ENCODE measurements around the gene HOXD3.

Gene HOXD3

GRCh38 chr2:176149481-176149938 lies 7.6 kb upstream of the HOXD3 start:
- ATAC-seq (ENCODE audit: insufficient read depth, low read depth) (no peak), DNase-seq (no peak)
- no peak overlapping the region for H2AFZ ChIP-seq (ENCODE audit: low read depth, low read length)
- no peak overlapping the region for H3K27ac ChIP-seq (ENCODE audit: low read length)
- no peaks in the 10 kb centered on the region for H3K9me3 ChIP-seq (ENCODE audit: insufficient read depth, low read length, severe bottlenecking)
- H3K27me3 ChIP-seq (ENCODE audit: insufficient read depth, low read length, poor library complexity) = no peaks in the 10 kb centered on the region
- TF ChIP-seq CTCF (IDR thresholded peaks at IDR 0.05; ENCODE audit: borderline replicate concordance, extremely low read depth, low read length, poor library complexity, severe bottlenecking) = no peak
- no peak for TF ChIP-seq EZH2 (IDR thresholded peaks at IDR 0.05; ENCODE audit: borderline replicate concordance, low read depth, low read length, severe bottlenecking)
- no peak overlapping the region for H3K9ac ChIP-seq (ENCODE audit: low read depth, low read length)
- H3K36me3 ChIP-seq (ENCODE audit: insufficient read depth, low read length) = no peaks in the 10 kb centered on the region
- no peaks in the 10 kb centered on the region for H4K20me1 ChIP-seq (ENCODE audit: insufficient read depth, low read length)
- no peak overlapping the region for H3K4me3 ChIP-seq (ENCODE audit: low read depth in 1 of 2, low read length in 2 of 2)
- H3K79me2 ChIP-seq (ENCODE audit: insufficient read depth, low read length) = no peaks in the 10 kb centered on the region
- H3K4me2 ChIP-seq (ENCODE audit: insufficient read depth, low read length) = no peak overlapping the region
- no peaks in the 10 kb centered on the region for H3K4me1 ChIP-seq (ENCODE audit: insufficient read depth, low read length)

- TF ChIP-seq EZH2 (IDR thresholded peaks at IDR 0.05; ENCODE audit: borderline replicate concordance, low read depth, low read length, severe bottlenecking) (no peak), CTCF (IDR thresholded peaks at IDR 0.05; ENCODE audit: borderline replicate concordance, extremely low read depth, low read length, poor library complexity, severe bottlenecking) (no peak)
- peaks cover 2% of the 10 kb centered on the region for H3K27me3 ChIP-seq (ENCODE audit: insufficient read depth, low read length, poor library complexity)
- no peak for ATAC-seq (ENCODE audit: insufficient read depth, low read depth)
Observed at GRCh38 chr2:176149939-176150583, 7.0 kb upstream of the HOXD3 start.

GRCh38 chr2:176150584-176151441 lies 6.3 kb upstream of the HOXD3 start:
- DNase-seq (no peak), ATAC-seq (ENCODE audit: insufficient read depth, low read depth) (no peak)
- H3K9ac ChIP-seq (ENCODE audit: low read depth, low read length) = no peak overlapping the region
- no peaks in the 10 kb centered on the region for H3K79me2 ChIP-seq (ENCODE audit: insufficient read depth, low read length)
- H3K4me1 ChIP-seq (ENCODE audit: insufficient read depth, low read length) = no peaks in the 10 kb centered on the region
- H2AFZ ChIP-seq (ENCODE audit: low read depth, low read length) = no peak overlapping the region
- H4K20me1 ChIP-seq (ENCODE audit: insufficient read depth, low read length) = no peaks in the 10 kb centered on the region
- no peak overlapping the region for H3K4me2 ChIP-seq (ENCODE audit: insufficient read depth, low read length)
- no peaks in the 10 kb centered on the region for H3K36me3 ChIP-seq (ENCODE audit: insufficient read depth, low read length)
- H3K4me3 ChIP-seq (ENCODE audit: low read depth in 1 of 2, low read length in 2 of 2) = no peak overlapping the region
- TF ChIP-seq EZH2 (IDR thresholded peaks at IDR 0.05; ENCODE audit: borderline replicate concordance, low read depth, low read length, severe bottlenecking) (no peak), CTCF (IDR thresholded peaks at IDR 0.05; ENCODE audit: borderline replicate concordance, extremely low read depth, low read length, poor library complexity, severe bottlenecking) (no peak)
- H3K27me3 ChIP-seq (ENCODE audit: insufficient read depth, low read length, poor library complexity) = peaks cover 4% of the 10 kb centered on the region
- no peak overlapping the region for H3K27ac ChIP-seq (ENCODE audit: low read length)
- no peaks in the 10 kb centered on the region for H3K9me3 ChIP-seq (ENCODE audit: insufficient read depth, low read length, severe bottlenecking)

More at GRCh38 chr2:176149939-176150583, 7.0 kb upstream of the HOXD3 start:
- no peak overlapping the region for H3K4me3 ChIP-seq (ENCODE audit: low read depth in 1 of 2, low read length in 2 of 2)
- no peaks in the 10 kb centered on the region for H4K20me1 ChIP-seq (ENCODE audit: insufficient read depth, low read length)
- no peaks in the 10 kb centered on the region for H3K36me3 ChIP-seq (ENCODE audit: insufficient read depth, low read length)
- H3K9ac ChIP-seq (ENCODE audit: low read depth, low read length) = no peak overlapping the region
- H3K79me2 ChIP-seq (ENCODE audit: insufficient read depth, low read length) = no peaks in the 10 kb centered on the region
- no peak for DNase-seq
- H2AFZ ChIP-seq (ENCODE audit: low read depth, low read length) = no peak overlapping the region
- H3K4me2 ChIP-seq (ENCODE audit: insufficient read depth, low read length) = no peak overlapping the region
- H3K9me3 ChIP-seq (ENCODE audit: insufficient read depth, low read length, severe bottlenecking) = no peaks in the 10 kb centered on the region
- H3K27ac ChIP-seq (ENCODE audit: low read length) = no peak overlapping the region
- H3K4me1 ChIP-seq (ENCODE audit: insufficient read depth, low read length) = no peaks in the 10 kb centered on the region
